GM13976 (cell line): Measurements from ENCODE around the gene ENDOV.

Experiments
- DNase-seq: peaks from one replicate; pipeline ENCODE4 v3.0.0; 2012; ENCODE audit warnings: low spot score
- in situ Hi-C: fragments of 300-500 bp; cut with MboI; formaldehyde crosslinking; loops from one replicate; pipeline ENCODE4 v1.12.0; 2022; ENCODE audit warnings: low sequenced_read_pairs, mixed read lengths, inconsistent platforms; ENCODE audit not compliant: unreplicated experiment
- TF ChIP-seq, protein P1 (sequence below): IDR thresholded peaks from 2 replicates; pipeline ENCODE4 v1.5.1; 2012; ENCODE audit warnings: borderline replicate concordance, mild to moderate bottlenecking; ENCODE audit not compliant: insufficient read depth; ENCODE audit errors: extremely low read depth, missing control alignments, control extremely low read depth

ENDOV gene

DNA sequence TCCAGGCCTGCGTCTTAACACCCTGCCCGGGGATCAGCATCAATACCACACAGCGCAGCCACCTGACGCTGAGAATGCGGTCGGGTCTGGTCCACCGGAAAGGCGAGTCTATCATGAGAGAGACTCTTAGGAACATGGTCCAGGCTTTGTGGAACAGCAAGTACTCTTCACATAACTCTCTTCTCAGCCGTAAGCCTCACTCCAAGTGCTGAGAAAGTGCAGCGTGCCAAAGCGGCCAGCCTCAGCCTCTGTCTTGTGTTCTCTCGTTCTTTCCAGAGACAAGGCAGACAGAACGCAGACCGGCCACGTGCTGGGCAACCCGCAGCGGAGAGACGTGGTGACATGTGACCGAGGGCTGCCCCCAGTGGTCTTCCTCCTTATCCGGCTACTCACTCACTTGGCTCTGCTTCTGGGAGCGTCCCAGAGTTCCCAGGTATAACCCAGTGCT is 34.4 kb upstream of the ENDOV start:
- in situ Hi-C loops, result no loop called here
- DNase-seq, result no peak
- TF ChIP-seq, protein P1, sequence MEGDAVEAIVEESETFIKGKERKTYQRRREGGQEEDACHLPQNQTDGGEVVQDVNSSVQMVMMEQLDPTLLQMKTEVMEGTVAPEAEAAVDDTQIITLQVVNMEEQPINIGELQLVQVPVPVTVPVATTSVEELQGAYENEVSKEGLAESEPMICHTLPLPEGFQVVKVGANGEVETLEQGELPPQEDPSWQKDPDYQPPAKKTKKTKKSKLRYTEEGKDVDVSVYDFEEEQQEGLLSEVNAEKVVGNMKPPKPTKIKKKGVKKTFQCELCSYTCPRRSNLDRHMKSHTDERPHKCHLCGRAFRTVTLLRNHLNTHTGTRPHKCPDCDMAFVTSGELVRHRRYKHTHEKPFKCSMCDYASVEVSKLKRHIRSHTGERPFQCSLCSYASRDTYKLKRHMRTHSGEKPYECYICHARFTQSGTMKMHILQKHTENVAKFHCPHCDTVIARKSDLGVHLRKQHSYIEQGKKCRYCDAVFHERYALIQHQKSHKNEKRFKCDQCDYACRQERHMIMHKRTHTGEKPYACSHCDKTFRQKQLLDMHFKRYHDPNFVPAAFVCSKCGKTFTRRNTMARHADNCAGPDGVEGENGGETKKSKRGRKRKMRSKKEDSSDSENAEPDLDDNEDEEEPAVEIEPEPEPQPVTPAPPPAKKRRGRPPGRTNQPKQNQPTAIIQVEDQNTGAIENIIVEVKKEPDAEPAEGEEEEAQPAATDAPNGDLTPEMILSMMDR, result no peak

DNA sequence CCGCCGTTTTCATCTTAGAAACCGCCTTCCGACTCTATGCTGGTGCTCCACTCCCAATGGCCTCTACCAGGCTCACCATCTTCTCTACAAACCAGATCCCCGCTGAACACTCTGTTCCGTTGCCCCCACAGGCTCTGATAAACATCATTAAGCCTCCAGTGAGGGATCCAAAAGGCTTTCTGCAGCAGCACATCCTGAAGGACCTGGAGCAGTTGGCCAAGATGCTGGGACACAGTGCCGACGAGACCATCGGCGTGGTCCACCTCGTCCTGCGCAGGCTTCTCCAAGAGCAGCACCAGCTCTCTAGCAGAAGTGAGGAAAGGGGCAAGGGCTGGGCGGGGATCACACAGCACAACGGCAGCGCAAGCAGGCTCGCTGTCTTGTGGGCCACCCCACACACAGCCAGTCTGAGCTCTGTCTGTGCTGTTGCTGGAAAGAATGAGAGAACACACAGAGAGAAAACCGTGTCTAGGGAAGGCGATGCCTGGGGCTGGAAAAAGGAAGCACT is 33.5 kb upstream of the ENDOV start:
- no peak for DNase-seq
- in situ Hi-C loops, result no loop called here
- TF ChIP-seq, protein P1, result no peak

DNA sequence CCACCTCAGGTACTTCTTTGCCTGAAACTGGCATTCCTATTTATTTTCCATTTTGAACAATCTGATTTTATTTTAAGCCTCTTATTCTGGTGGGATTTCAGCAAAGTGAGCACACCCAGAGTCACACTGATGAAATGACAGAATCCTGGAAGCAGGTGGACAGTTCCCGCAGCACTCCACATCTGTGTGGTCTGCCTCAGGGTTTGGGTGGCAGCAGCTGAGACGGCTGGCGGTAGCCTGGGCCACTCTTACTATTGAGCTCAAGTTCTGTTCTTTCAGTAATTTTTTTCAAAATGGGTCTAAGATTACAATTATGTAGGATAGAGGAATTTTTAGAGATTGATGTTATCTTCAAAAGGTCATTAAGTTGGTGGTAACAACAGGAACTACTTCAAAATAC is 32.5 kb upstream of the ENDOV start:
- in situ Hi-C loops, result no loop called here
- TF ChIP-seq, protein P1, result no peak

DNA sequence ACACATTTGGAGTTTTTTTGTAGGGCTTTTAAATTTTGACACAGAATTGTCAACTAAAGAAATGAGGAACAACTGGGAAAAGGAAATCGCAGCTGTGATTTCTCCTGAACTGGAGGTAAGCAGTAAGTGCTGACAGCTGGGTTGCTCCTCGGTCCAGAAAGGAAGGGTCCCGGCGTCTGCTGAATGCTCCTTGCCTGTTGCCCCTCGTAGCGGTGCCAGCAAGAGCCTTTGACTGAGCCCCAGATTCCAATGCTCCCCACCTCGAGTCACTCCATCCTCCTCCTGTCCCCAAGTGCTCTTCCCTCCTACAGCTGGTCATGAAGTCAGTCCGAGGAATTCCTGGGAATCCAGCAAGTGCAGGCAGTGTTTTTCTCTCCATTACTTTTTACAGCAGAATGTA is 32.0 kb upstream of the ENDOV start:
- in situ Hi-C loops, result no loop called here
- DNase-seq, result no peak
- TF ChIP-seq, protein P1, result no peak

More for the DNA sequence above, 32.5 kb upstream of the ENDOV start:
- DNase-seq, result no peak

DNA sequence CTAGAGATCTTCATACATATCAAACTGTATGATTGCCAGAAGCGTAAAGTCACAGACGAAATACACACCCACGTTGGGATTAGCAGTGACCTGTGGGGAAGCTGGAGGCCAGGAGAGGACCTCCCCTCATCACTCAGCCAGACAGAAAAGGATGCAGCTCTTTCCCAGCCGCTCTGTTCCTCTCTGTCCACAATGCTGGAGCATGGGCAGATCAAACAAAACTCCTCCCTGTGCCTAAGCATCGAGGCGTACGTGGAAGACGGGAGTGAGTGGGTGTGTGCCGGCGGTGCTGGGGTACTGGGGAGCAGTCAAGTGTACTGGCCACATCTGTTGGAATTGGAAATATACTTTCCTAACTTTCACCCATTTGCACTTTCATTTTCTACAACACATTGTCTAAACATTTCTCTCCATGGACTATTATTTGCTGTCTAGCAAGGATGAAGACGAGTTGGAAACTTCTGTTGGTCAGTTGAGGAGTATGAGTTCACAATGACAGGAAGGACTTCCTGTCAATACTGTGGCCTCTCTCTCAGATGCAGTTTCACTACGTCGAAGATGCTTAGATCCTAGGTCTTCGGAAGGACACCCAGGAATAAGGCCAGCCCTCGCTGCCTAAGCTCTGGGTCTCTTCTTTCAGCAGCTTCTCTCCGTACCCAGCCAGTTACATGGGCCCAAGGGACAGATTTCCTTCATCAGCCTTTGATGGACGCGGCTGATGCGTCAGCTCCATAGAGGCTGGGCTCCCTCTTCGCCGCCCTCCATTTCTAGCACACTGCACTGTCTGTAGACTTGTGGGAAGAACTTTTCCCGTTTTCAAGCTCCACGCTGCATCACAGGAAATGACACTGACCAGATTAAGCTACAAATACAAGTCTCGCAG is 30.6 kb upstream of the ENDOV start:
- TF ChIP-seq, protein P1, result no peak
- in situ Hi-C loops, result no loop called here
- DNase-seq, result no peak

DNA sequence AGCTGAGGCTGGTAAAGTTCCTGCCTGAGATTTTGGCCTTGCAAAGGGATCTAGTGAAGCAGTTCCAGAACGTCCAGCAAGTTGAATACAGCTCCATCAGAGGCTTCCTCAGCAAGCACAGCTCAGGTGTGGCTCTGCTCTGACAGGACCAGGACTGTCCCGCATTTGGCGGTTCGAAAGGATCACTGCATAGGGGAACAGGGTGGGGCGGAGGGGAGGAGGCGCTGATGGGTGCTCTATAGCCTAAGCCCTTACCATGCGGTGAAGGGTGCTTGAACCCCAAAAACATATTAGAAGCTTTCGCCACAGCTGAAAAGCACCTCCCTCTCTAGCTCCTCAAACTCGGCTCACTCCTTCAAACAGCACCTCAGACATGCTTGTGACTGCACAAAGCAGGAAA is 29.9 kb upstream of the ENDOV start:
- no peak for DNase-seq
- in situ Hi-C loops, result no loop called here
- TF ChIP-seq, protein P1, result no peak
